BLaER1 (cell line): Measurements from ENCODE around the gene CCL14.

Source experiments
- H3K27ac ChIP-seq: shearing (Covaris generic); formaldehyde crosslinking; 2 replicates; pipeline ENCODE4 v1.8.1; 2022
- H3K27me3 ChIP-seq: shearing (Covaris generic); formaldehyde crosslinking; 2 replicates; pipeline ENCODE4 v1.8.1; 2022
- H3K36me3 ChIP-seq: shearing (Covaris generic); formaldehyde crosslinking; 2 replicates; pipeline ENCODE4 v1.8.1; 2022
- H3K4me1 ChIP-seq: shearing (Covaris generic); formaldehyde crosslinking; 2 replicates; pipeline ENCODE4 v1.8.1; 2022
- H3K4me2 ChIP-seq: shearing (Covaris generic); formaldehyde crosslinking; 2 replicates; pipeline ENCODE4 v1.8.1; 2022
- H3K4me3 ChIP-seq: shearing (Covaris generic); formaldehyde crosslinking; 2 replicates; pipeline ENCODE4 v1.8.1; 2022
- H3K9ac ChIP-seq: shearing (Covaris generic); formaldehyde crosslinking; 2 replicates; pipeline ENCODE4 v1.8.1; 2022
- H3K9me3 ChIP-seq: shearing (Covaris generic); formaldehyde crosslinking; 2 replicates; pipeline ENCODE4 v1.8.1; 2022
- H4K20me1 ChIP-seq: shearing (Covaris generic); formaldehyde crosslinking; 2 replicates; pipeline ENCODE4 v1.8.1; 2022
- Cebpa-rat ChIP-seq: shearing (Covaris generic); IDR thresholded peaks from 2 replicates; pipeline ENCODE4 v1.8.1; 2022

CCL14 gene

DNA sequence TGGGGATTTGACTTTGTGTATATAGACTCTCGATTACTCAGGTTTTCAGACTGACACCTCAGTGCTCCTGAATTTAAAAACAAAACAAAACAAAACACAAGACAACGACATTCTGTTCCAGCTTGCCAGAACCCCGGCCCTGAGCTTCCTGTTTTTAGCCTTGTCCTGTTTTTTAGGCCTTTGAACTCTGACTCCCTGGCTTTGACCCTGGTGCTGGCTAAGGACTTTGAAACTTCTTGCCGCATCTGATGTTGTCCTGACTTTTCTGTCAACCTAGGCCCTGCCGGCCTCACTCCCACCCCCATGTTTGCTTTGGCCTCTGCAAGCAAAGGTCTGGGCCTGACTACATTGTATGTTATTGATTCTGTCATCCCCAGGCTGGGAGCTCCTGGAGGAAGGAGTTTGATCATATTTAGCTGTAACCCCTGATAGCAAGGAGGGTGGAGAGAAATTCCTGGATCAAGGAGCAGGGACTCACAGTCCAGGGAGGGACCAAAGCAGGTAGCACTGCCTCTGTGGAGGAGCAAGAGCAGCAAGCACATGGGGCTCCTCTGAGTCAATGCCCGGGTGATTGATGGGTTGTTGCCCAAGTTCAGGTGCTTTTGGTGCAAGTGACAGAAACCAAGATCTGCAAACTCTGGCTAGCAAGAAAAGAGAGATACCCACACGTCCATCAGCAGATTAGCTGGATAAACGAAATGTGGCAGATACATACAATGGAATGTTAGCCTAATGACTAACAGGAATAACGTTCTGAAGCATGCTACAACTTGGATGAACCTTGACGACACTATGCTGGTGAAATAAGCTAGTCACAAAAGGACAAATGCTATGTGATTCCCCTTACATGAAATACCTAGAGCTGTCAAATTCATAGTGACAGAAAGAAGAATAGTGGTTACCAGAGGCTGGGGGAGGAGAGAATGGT lies 12.9 kb downstream of the CCL14 start:
- no peaks in the 10 kb centered on the region for H3K9me3 ChIP-seq
- H3K36me3 ChIP-seq: no peaks in the 10 kb centered on the region
- no peaks in the 10 kb centered on the region for H3K27me3 ChIP-seq
- H3K27ac ChIP-seq: no peak overlapping the region
- no peak overlapping the region for H3K9ac ChIP-seq
- H3K4me1 ChIP-seq: no peaks in the 10 kb centered on the region
- no peak overlapping the region for H3K4me2 ChIP-seq
- no peak overlapping the region for H3K4me3 ChIP-seq
- H4K20me1 ChIP-seq: no peaks in the 10 kb centered on the region
- TF ChIP-seq Cebpa-rat: no peak

DNA sequence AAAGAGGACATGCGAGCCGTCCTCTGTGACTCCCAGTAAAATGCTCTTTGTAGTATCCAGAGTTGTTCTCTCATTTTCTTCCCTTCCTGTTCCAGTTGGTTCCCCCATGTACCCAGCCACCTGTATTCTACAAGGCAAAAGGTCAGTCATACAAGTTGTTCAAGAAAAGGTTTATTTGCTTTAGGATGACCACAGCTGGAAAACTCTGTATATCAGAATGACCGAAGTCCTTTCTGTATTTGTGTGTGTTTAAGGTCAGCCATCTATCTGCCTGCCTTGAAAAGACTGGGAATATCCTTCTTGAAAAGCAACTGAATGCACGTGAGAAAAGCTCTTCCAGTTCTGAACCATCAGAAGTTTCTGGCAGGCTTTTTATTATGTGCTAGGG lies 13.6 kb downstream of the CCL14 start:
- no peak for TF ChIP-seq Cebpa-rat
- no peak overlapping the region for H3K9ac ChIP-seq
- H3K9me3 ChIP-seq: no peaks in the 10 kb centered on the region
- H3K4me2 ChIP-seq: no peak overlapping the region
- H3K4me3 ChIP-seq: no peak overlapping the region
- no peaks in the 10 kb centered on the region for H3K27me3 ChIP-seq
- no peak overlapping the region for H3K27ac ChIP-seq
- no peaks in the 10 kb centered on the region for H3K4me1 ChIP-seq
- no peaks in the 10 kb centered on the region for H3K36me3 ChIP-seq
- no peaks in the 10 kb centered on the region for H4K20me1 ChIP-seq

DNA sequence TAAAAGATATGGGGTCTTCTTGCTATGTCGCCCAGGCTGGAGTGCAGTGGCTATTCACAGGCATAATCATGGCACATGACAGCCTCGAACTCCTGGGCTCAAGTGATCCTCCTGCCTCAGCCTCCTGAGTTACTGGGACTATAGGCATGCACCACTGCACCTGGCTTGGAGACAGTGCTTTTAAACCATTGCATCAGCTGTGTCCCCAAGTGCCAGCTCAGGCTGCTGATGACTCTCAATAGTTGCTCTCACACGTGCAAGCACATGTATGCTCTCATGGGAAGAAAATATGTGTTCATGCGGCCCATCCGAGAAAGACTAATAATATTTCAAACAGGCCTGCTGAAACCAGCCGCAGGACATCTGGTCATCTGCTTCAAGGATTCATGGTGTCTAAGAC lies 14.0 kb downstream of the CCL14 start:
- Histone ChIP-seq H3K27me3 (no peaks in the 10 kb centered on the region), H3K4me3 (no peak overlapping the region), H3K36me3 (no peaks in the 10 kb centered on the region), H3K4me1 (no peaks in the 10 kb centered on the region), H3K4me2 (no peak overlapping the region), H3K9me3 (no peaks in the 10 kb centered on the region), H4K20me1 (no peaks in the 10 kb centered on the region), H3K9ac (no peak overlapping the region), H3K27ac (no peak overlapping the region)
- no peak for TF ChIP-seq Cebpa-rat

DNA sequence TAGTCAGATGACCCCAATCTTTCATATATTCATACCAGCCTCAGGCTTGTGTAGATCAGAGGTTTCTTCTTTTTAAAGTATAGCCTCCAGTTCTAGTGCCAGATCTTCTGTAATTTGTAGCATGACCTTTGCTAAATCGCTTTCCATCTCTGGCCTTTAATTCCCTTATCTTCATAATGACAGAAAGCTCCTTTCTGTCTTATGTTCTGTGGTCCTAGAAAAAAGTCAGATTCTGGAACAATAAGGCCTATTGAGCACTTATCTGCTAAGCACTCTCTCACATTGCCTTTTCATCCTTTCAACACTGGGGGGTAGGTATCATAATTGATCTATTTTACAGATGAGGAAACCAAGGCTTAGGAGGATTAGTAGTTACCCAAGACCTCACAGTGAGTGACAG lies 14.5 kb downstream of the CCL14 start:
- no peak overlapping the region for H3K4me3 ChIP-seq
- no peaks in the 10 kb centered on the region for H4K20me1 ChIP-seq
- H3K9ac ChIP-seq: no peak overlapping the region
- H3K27ac ChIP-seq: no peak overlapping the region
- no peak for TF ChIP-seq Cebpa-rat
- no peaks in the 10 kb centered on the region for H3K36me3 ChIP-seq
- no peaks in the 10 kb centered on the region for H3K9me3 ChIP-seq
- no peaks in the 10 kb centered on the region for H3K4me1 ChIP-seq
- no peaks in the 10 kb centered on the region for H3K27me3 ChIP-seq
- H3K4me2 ChIP-seq: no peak overlapping the region

DNA sequence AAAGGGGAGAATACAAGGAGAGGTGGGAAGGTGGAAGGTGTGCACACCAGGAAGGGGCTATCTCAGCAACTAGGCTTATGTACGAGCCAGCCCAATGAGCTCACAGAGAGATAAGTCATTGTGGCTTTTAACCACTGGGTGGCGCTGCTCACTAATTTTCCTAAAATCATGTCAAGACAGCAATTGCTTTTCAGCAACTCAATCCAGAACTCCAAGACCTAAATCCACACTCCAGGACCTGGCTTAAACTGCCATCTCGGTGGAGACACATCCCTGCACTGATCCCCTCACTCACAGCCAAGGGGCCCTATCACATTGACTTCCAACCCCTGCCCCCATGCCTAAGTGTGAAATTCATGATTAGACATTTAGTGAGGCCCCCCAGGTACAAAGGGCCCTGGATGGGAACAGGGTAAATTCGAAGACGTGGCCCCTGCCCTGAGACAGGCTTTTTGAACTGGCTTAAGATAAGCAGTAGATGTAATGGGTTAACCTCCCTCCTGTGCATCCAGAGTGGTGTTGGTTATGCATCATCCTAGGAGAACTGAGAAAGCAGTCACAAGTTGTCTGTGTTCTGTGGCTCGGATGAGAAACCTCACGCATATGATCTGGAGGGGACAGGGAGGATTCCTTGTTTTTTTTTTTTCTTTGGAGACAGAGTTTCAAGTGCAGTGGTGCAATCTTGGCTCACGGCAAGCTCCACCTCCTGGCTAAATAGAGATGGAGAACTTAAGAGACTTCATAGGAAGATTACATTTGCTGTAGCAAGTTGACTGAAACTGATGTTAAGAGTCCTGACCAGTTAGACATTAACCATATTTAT lies 16.8 kb downstream of the CCL14 start:
- no peak overlapping the region for H3K4me3 ChIP-seq
- no peaks in the 10 kb centered on the region for H3K4me1 ChIP-seq
- H3K9ac ChIP-seq: no peak overlapping the region
- H3K27ac ChIP-seq: no peak overlapping the region
- no peak overlapping the region for H3K4me2 ChIP-seq
- no peak for TF ChIP-seq Cebpa-rat
- no peaks in the 10 kb centered on the region for H3K36me3 ChIP-seq
- H3K27me3 ChIP-seq: no peaks in the 10 kb centered on the region
- no peaks in the 10 kb centered on the region for H3K9me3 ChIP-seq
- no peaks in the 10 kb centered on the region for H4K20me1 ChIP-seq

DNA sequence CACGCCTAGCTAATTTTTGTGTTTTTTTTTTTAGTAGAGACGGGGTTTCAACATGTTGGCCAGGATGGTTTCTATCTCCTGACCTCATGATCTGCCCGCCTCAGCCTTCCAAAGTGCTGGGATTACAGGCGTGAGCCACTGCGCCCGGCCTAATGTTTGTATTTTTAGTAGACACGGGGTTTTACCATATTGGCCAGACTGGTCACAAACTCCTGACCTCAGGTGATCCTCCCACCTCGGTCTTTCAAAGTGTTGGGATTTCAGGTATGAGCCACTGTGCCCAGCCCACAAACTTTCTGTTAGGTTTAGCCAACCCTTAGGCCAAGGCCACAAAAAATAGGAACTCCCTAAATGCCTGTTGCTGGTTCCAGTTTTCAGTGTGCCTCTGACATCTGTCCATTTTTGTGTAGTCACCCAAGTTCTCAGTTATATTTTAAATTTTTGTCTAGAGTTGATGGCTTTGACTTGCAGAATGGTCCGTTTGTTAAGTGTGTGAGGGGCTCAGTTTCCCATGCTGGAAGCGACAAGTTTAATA lies 17.9 kb downstream of the CCL14 start:
- Histone ChIP-seq H3K4me3 (no peak overlapping the region), H3K9ac (no peak overlapping the region), H3K27me3 (no peaks in the 10 kb centered on the region), H3K9me3 (no peaks in the 10 kb centered on the region), H4K20me1 (no peaks in the 10 kb centered on the region), H3K27ac (no peak overlapping the region), H3K36me3 (no peaks in the 10 kb centered on the region), H3K4me2 (no peak overlapping the region), H3K4me1 (no peaks in the 10 kb centered on the region)
- TF ChIP-seq Cebpa-rat: no peak

DNA sequence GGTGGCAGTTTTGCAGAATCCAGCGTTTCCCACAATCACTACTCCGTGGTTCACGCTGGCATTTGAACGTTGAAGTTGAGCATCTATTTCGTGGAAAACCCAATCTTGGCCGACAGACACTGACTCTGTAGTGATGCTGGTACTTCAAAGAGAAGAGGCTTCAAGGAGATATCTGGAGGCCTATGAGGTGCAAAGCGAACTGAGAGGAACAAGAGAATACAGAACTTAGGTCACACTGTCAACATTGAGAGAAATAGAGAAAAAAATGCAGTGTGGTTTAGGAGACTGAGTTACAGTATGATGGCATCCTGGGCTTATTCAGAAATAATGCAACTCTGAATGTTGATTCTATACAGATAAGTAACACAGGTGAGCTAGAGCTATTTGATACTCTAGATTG lies 21.3 kb downstream of the CCL14 start:
- no peak overlapping the region for H3K27ac ChIP-seq
- H3K9ac ChIP-seq: no peak overlapping the region
- H3K9me3 ChIP-seq: no peaks in the 10 kb centered on the region
- H3K4me3 ChIP-seq: no peak overlapping the region
- TF ChIP-seq Cebpa-rat: no peak
- H3K36me3 ChIP-seq: no peaks in the 10 kb centered on the region
- H4K20me1 ChIP-seq: no peaks in the 10 kb centered on the region
- H3K27me3 ChIP-seq: no peaks in the 10 kb centered on the region
- no peaks in the 10 kb centered on the region for H3K4me1 ChIP-seq
- H3K4me2 ChIP-seq: no peak overlapping the region

DNA sequence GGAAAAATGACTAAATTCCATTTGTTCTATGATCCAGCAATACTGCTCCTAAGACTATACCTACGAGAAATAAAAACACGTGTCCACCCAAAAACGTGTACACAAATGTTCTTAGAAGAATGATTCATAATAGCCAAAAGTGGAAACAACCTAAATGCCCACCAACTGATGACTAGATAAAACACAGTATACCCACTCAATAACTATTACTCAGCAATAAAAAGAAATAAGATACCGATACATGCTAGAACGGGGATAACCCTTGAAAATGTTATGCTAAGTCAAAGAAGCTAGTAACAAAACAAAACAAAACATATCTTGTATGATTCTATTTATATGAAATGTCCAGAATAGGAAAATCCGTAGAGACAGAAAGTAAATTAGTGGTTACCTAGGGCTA lies 22.9 kb downstream of the CCL14 start:
- H3K27me3 ChIP-seq: no peaks in the 10 kb centered on the region
- no peak overlapping the region for H3K4me3 ChIP-seq
- no peaks in the 10 kb centered on the region for H3K9me3 ChIP-seq
- no peaks in the 10 kb centered on the region for H3K36me3 ChIP-seq
- no peak overlapping the region for H3K4me2 ChIP-seq
- no peaks in the 10 kb centered on the region for H3K4me1 ChIP-seq
- no peaks in the 10 kb centered on the region for H4K20me1 ChIP-seq
- H3K9ac ChIP-seq: no peak overlapping the region
- no peak overlapping the region for H3K27ac ChIP-seq
- TF ChIP-seq Cebpa-rat: no peak

DNA sequence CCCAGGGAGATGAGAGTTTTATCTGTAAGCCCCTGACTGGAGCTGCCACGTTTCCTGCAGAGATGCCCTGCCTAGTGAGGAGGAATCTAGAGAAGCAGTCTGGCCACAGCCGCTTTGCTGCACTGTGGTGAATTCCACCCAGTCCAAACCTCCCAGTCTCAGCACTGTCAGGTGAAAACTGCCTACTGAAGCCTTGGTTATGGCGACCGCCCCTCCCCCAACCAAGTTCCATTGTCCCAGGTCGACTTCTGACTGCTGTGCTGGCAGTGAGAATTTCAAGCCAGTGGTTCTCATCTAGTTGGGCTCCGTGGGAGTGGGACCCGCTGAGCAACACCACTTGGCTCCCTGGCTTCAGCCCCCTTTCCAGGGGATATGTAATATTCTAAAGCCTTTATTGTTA lies 32.8 kb downstream of the CCL14 start:
- Histone ChIP-seq H3K9ac (no peak overlapping the region), H3K9me3 (no peaks in the 10 kb centered on the region), H3K36me3 (no peaks in the 10 kb centered on the region), H3K4me2 (no peak overlapping the region), H4K20me1 (no peaks in the 10 kb centered on the region), H3K4me1 (no peaks in the 10 kb centered on the region), H3K27me3 (no peaks in the 10 kb centered on the region), H3K27ac (no peak overlapping the region), H3K4me3 (no peak overlapping the region)
- TF ChIP-seq Cebpa-rat: no peak

DNA sequence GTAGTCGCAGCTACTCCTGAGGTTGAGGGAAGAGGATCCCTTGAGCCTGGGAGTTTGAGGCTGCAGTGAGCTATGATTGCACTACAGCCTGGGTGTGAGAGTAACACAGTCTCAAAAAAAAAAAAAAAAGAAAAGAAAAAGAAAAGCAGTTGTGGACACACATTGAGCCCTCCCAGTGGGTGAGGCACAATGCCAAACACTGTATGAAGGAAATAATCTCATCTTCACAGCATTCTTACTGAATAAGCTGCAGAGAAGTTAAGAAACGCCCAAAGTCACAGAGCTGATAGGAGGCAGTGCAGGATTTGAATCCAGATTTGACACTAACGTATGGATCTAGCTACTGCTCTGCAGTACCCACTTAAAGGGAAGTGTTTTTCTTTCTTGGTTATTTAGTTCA lies 37.1 kb downstream of the CCL14 start:
- Histone ChIP-seq H3K27ac (no peak overlapping the region), H3K4me1 (no peaks in the 10 kb centered on the region), H3K4me2 (no peak overlapping the region), H3K27me3 (no peaks in the 10 kb centered on the region), H4K20me1 (no peaks in the 10 kb centered on the region), H3K9ac (no peak overlapping the region), H3K36me3 (no peaks in the 10 kb centered on the region), H3K9me3 (no peaks in the 10 kb centered on the region), H3K4me3 (no peak overlapping the region)
- TF ChIP-seq Cebpa-rat: no peak
